Neural progenitor cell (in vitro differentiated cells): ENCODE measurements around the gene KCTD4.

Experiments
- CTCF ChIP-seq: fragments of 200-600 bp; sonication (generic); IDR thresholded peaks from 2 replicates; pipeline ENCODE4 v1.5.1; 2017; ENCODE audit warnings: antibody characterized with exemption, mild to moderate bottlenecking
- EZH2 ChIP-seq: fragments of 200-600 bp; sonication (generic); IDR thresholded peaks from 2 replicates; pipeline ENCODE4 v1.6.1; 2017; ENCODE audit warnings: antibody characterized with exemption, mild to moderate bottlenecking, moderate library complexity
- EZH2phosphoT487 ChIP-seq: fragments of 200-600 bp; sonication (generic); IDR thresholded peaks from 2 replicates; pipeline ENCODE4 v1.6.1; 2017; ENCODE audit warnings: antibody characterized with exemption

GRCh38 chr13:45179428-45179827 is 21.4 kb downstream of the KCTD4 start:
- no peak for TF ChIP-seq EZH2phosphoT487
- no peak for TF ChIP-seq CTCF
- TF ChIP-seq EZH2: no peak
